ENCODE results near the gene CYB561.

- TF ChIP-seq POLR2A (IDR thresholded peaks at IDR 0.05; ENCODE audit: low read depth, low read length), result no peak
- no peak for TF ChIP-seq RFX5 (IDR thresholded peaks at IDR 0.05; ENCODE audit: low read depth, low read length)
- no peak for TF ChIP-seq USF2 (IDR thresholded peaks at IDR 0.05; ENCODE audit: low read depth, low read length)
- no peak for TF ChIP-seq CTCF (conservative IDR thresholded peaks at IDR 0.05; ENCODE audit: low read depth, low read length)
- TF ChIP-seq RAD21 (IDR thresholded peaks at IDR 0.05; ENCODE audit: low read length), result no peak
- no peak for TF ChIP-seq NFE2L2 (IDR thresholded peaks at IDR 0.05; ENCODE audit: low read depth, low read length)
- TF ChIP-seq ELK1 (IDR thresholded peaks at IDR 0.05; ENCODE audit: borderline replicate concordance, low read depth, low read length), result no peak
- no peak for TF ChIP-seq FOS (IDR thresholded peaks at IDR 0.05; ENCODE audit: low read depth, low read length)
- TF ChIP-seq RCOR1 (IDR thresholded peaks at IDR 0.05; ENCODE audit: insufficient replicate concordance, low read length), result no peak
- no peak for TF ChIP-seq MAZ (IDR thresholded peaks at IDR 0.05; ENCODE audit: borderline replicate concordance, low read depth, low read length)
- TF ChIP-seq MXI1 (IDR thresholded peaks at IDR 0.05; ENCODE audit: borderline replicate concordance, low read depth, low read length), result no peak
- TF ChIP-seq SMC3 (IDR thresholded peaks at IDR 0.05; ENCODE audit: low read depth, low read length), result no peak
- no peak for TF ChIP-seq CEBPB (IDR thresholded peaks at IDR 0.05; ENCODE audit: low read depth, low read length)
Observed at GRCh38 chr17:63454915-63455314, 8.8 kb upstream of the CYB561 start.

All from IMR-90 (cell line).